22Rv1 (cell line): ENCODE results near the gene TTYH2.

Source experiments
- ZFX ChIP-seq: fragments of 450-650 bp; IDR thresholded peaks from 2 replicates; pipeline ENCODE4 v1.6.1; 2017; ENCODE audit warnings: antibody characterized with exemption, borderline replicate concordance
- TF ChIP-seq, protein P1 (sequence below): fragments of 450-650 bp; IDR thresholded peaks from 2 replicates; pipeline ENCODE4 v1.5.1; 2017; ENCODE audit warnings: mild to moderate bottlenecking

DNA sequence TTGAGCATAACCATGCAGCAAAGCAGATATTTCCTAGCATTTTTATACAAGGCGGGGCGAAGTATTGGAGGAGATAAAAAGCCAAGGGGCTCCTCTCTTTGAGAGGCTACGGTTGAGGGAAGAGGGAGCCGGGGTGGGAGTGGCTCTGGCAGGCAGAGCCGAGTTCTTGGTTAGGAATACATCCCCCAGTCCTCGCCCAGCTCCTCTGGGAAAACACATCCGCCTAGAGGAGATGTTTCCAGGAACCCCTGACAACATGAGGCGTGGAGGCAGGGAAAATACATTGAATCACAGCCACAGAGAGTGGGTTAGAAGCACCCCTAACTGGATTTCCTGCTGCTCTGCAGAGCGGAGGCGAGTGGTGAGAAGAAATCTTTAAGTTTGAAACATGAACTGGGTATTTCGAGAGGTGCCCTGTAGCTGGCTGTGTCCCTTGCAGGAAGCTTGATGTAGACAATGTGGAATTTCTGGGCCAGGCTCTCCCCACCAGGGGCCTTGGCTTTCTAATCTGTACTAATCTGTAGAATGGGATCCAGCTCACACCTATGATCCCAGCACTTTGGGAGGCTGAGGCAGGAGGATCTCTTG lies 27.3 kb downstream of the TTYH2 start:
- TF ChIP-seq, protein P1, sequence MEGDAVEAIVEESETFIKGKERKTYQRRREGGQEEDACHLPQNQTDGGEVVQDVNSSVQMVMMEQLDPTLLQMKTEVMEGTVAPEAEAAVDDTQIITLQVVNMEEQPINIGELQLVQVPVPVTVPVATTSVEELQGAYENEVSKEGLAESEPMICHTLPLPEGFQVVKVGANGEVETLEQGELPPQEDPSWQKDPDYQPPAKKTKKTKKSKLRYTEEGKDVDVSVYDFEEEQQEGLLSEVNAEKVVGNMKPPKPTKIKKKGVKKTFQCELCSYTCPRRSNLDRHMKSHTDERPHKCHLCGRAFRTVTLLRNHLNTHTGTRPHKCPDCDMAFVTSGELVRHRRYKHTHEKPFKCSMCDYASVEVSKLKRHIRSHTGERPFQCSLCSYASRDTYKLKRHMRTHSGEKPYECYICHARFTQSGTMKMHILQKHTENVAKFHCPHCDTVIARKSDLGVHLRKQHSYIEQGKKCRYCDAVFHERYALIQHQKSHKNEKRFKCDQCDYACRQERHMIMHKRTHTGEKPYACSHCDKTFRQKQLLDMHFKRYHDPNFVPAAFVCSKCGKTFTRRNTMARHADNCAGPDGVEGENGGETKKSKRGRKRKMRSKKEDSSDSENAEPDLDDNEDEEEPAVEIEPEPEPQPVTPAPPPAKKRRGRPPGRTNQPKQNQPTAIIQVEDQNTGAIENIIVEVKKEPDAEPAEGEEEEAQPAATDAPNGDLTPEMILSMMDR = no peak
- no peak for TF ChIP-seq ZFX
